GM19351 (cell line): ENCODE measurements around the gene CFAP74.

ENCODE experiments used
- ATAC-seq: cut with Tn5 transposase; IDR thresholded peaks from one replicate; pipeline ENCODE4 v1.9.1; 2021; ENCODE audit warnings: mild to moderate bottlenecking, moderate library complexity; ENCODE audit not compliant: unreplicated experiment

Gene CFAP74

GRCh38 chr1:1901641-1902294 lies 101.8 kb downstream of the CFAP74 start:
- ATAC-seq = no peak

GRCh38 chr1:1900883-1901640 lies 102.5 kb downstream of the CFAP74 start:
- no peak for ATAC-seq

- no peak for ATAC-seq
These were observed 103.6 kb downstream of the CFAP74 start for GRCh38 chr1:1899967-1900327.

- ATAC-seq = no peak
These were observed 104.2 kb downstream of the CFAP74 start for GRCh38 chr1:1899266-1899966.

- ATAC-seq = no peak
These were observed 105.2 kb downstream of the CFAP74 start for GRCh38 chr1:1898246-1898933.

- no peak for ATAC-seq
These were observed 107.9 kb downstream of the CFAP74 start for GRCh38 chr1:1895456-1896336.

GRCh38 chr1:1895060-1895418 lies 108.5 kb downstream of the CFAP74 start:
- no peak for ATAC-seq

GRCh38 chr1:1894354-1895059 lies 109.1 kb downstream of the CFAP74 start:
- no peak for ATAC-seq

GRCh38 chr1:1893997-1894353 lies 109.6 kb downstream of the CFAP74 start:
- no peak for ATAC-seq

GRCh38 chr1:1893291-1893985 lies 110.1 kb downstream of the CFAP74 start:
- ATAC-seq = no peak

- no peak for ATAC-seq
These were observed 110.8 kb downstream of the CFAP74 start for GRCh38 chr1:1892763-1893120.

- no peak for ATAC-seq
These were observed 111.4 kb downstream of the CFAP74 start for GRCh38 chr1:1892079-1892762.

- no peak for ATAC-seq
These were observed 112.1 kb downstream of the CFAP74 start for GRCh38 chr1:1891349-1892078.

- ATAC-seq = peak; percentile 60
These were observed 112.9 kb downstream of the CFAP74 start, which contains the start of gene GNB1 for GRCh38 chr1:1890506-1891348. TSS of gene GNB1 (minus strand) at chr1:1891087. CDS start at chr1:1825453, 65,634 bp downstream.

GRCh38 chr1:1889847-1890505 lies 113.6 kb downstream of the CFAP74 start:
- ATAC-seq = peak; percentile 29

- no peak for ATAC-seq
These were observed 114.4 kb downstream of the CFAP74 start for GRCh38 chr1:1889090-1889750.
